ENCODE data around the gene EPHB1. TPM values are rescaled to one million over a fixed set of nuclear protein-coding genes. Genes with fewer than 3 reads are reported as not detected.

EPHB1 gene
- total and polyA plus RNA-seq, 12 donors = 0.07 to 3.4 (median 1.6) TPM

GRCh38 chr3:134899786-134900185, 104.7 kb downstream of the EPHB1 start:
- peaks cover 0 to 5% (median 2%) of the 10 kb centered on the region in 9 donors for H3K4me1 ChIP-seq
- no peak overlapping the region for H3K4me3 ChIP-seq
- ATAC-seq (no peak), DNase-seq (no peak)
- intact Hi-C loops (cut with DNase I) = no loop called here
- no peaks in the 10 kb centered on the region for H3K27me3 ChIP-seq
- 89 to 95% methylated on average over 1 of the region's 1 CpG for WGBS, 2 donors
- H3K9me3 ChIP-seq = no peaks in the 10 kb centered on the region
- no peaks in the 10 kb centered on the region for H3K36me3 ChIP-seq
- no peak for TF ChIP-seq CTCF (IDR thresholded peaks at IDR 0.05)
- H3K27ac ChIP-seq = no peak overlapping the region

- H3K27ac ChIP-seq = no peak overlapping the region
- DNase-seq (no peak), ATAC-seq (no peak)
- H3K4me3 ChIP-seq = no peak overlapping the region
- H3K27me3 ChIP-seq = no peaks in the 10 kb centered on the region
- no peaks in the 10 kb centered on the region for H3K9me3 ChIP-seq
- no peak for TF ChIP-seq CTCF (IDR thresholded peaks at IDR 0.05)
- H3K4me1 ChIP-seq = peaks cover 0 to 10% (median 8%) of the 10 kb centered on the region in 9 donors
- intact Hi-C loops (cut with DNase I) = no loop called here
- WGBS, 2 donors = 87 to 94% methylated on average over 1 of the region's 1 CpG
- H3K36me3 ChIP-seq = no peaks in the 10 kb centered on the region
These were observed 105.4 kb downstream of the EPHB1 start for GRCh38 chr3:134900482-134900881.

GRCh38 chr3:134901461-134901860, 106.4 kb downstream of the EPHB1 start:
- WGBS, 2 donors = 90 to 92% methylated on average over 2 of the region's 2 CpGs
- H3K9me3 ChIP-seq = no peaks in the 10 kb centered on the region
- H3K4me3 ChIP-seq = no peak overlapping the region
- intact Hi-C loops (cut with DNase I) = no loop called here
- no peak for ATAC-seq
- H3K4me1 ChIP-seq = peaks cover 0 to 11% (median 8%) of the 10 kb centered on the region in 9 donors
- TF ChIP-seq CTCF (IDR thresholded peaks at IDR 0.05) = no peak
- H3K27ac ChIP-seq = no peak overlapping the region
- no peak for DNase-seq
- no peaks in the 10 kb centered on the region for H3K36me3 ChIP-seq
- H3K27me3 ChIP-seq = no peaks in the 10 kb centered on the region

GRCh38 chr3:134903837-134904236, 108.8 kb downstream of the EPHB1 start:
- intact Hi-C loops (cut with DNase I) = no loop called here
- ATAC-seq (no peak), DNase-seq (no peak)

More at GRCh38 chr3:134903837-134904236, 108.8 kb downstream of the EPHB1 start:
- Histone ChIP-seq H3K9me3 (no peaks in the 10 kb centered on the region), H3K27me3 (no peaks in the 10 kb centered on the region), H3K36me3 (no peaks in the 10 kb centered on the region), H3K4me3 (no peak overlapping the region), H3K27ac (no peak overlapping the region), H3K4me1 (peaks cover 0 to 11% (median 8%) of the 10 kb centered on the region in 9 donors)
- no peak for TF ChIP-seq CTCF (IDR thresholded peaks at IDR 0.05)
- WGBS, 2 donors = 82 to 89% methylated on average over 4 of the region's 4 CpGs

Data from heart right ventricle (tissue), 16 donors.